Heart left ventricle (tissue), 16 donors: ENCODE data around the gene WDR93. TPM values are rescaled to one million over a fixed set of nuclear protein-coding genes. Genes with fewer than 3 reads are reported as not detected.

Experiments used
- ATAC-seq, 4 donors: fragments of 200-7000 bp; cut with Tn5 transposase; one replicate each; pipeline ENCODE4 v1.9.1; 2020 to 2022; ENCODE audit warnings: moderate library complexity in 4 of 4, mild to moderate bottlenecking in 3 of 4, moderate number of reproducible peaks in 1 of 4
- DNase-seq, 5 donors: peaks; one replicate each; pipeline ENCODE4 v3.0.0-alpha.2; 2020
- H3K27ac ChIP-seq, 12 donors: fragments of 200-600 bp; sonication (generic) in 4 of 12; one replicate each; pipeline versions ENCODE4 v1.5.0 to v1.8.0; 2016 to 2022; ENCODE audit warnings: mild to moderate bottlenecking in 2 of 12
- H3K27me3 ChIP-seq, 9 donors: fragments of 200-600 bp; sonication (generic) in 2 of 9; one replicate each; pipeline versions ENCODE4 v1.5.1 to v1.8.0; 2016 to 2022; ENCODE audit warnings: mild to moderate bottlenecking in 3 of 9
- H3K36me3 ChIP-seq, 9 donors: fragments of 200-600 bp; sonication (generic) in 2 of 9; one replicate each; pipeline versions ENCODE4 v1.5.0 to v1.8.0; 2018 to 2022; ENCODE audit warnings: mild to moderate bottlenecking in 2 of 9
- H3K4me1 ChIP-seq, 12 donors: fragments of 200-600 bp; sonication (generic) in 4 of 12; one replicate each; pipeline versions ENCODE4 v1.5.0 to v1.8.0; 2016 to 2022; ENCODE audit warnings: mild to moderate bottlenecking in 3 of 12
- H3K4me3 ChIP-seq, 12 donors: fragments of 200-600 bp; sonication (generic) in 4 of 12; one replicate each; pipeline versions ENCODE4 v1.5.0 to v1.8.0; 2017 to 2022; ENCODE audit warnings: mild to moderate bottlenecking in 9 of 12, moderate library complexity in 4 of 12
- H3K9me3 ChIP-seq, 12 donors: fragments of 200-600 bp; sonication (generic) in 4 of 12; one replicate each; pipeline versions ENCODE4 v1.5.0 to v1.8.0; 2016 to 2022; ENCODE audit warnings: mild to moderate bottlenecking in 1 of 12
- CTCF ChIP-seq, 12 donors: fragments of 200-600 bp; sonication (generic) in 4 of 12; IDR thresholded peaks; one replicate each; pipeline versions ENCODE4 v1.5.0 to v1.8.0; 2018 to 2022; ENCODE audit warnings: antibody characterized with exemption in 12 of 12, mild to moderate bottlenecking in 5 of 12
- POLR2A ChIP-seq, 2 donors: fragments of 450-650 bp; IDR thresholded peaks; one replicate each; pipeline ENCODE4 v1.6.1; 2017; ENCODE audit warnings: antibody characterized with exemption in 2 of 2, mild to moderate bottlenecking in 2 of 2, moderate library complexity in 2 of 2
- WGBS, 4 donors: extraction: QIAGEN DNeasy Blood & Tissue Kit in 2 of 4; methylation state at CpG; one replicate each; pipeline versions ENCODE4 v1.1.5 to v1.1.7; 2013 to 2018; 5-methylcytosine and 5-hydroxymethylcytosine counted together
- intact Hi-C, 10 donors: fragments of 100-400 bp; cut with DNase I; formaldehyde crosslinking; loops; one replicate each; pipeline versions ENCODE4 v1.11.1 to v1.14.2; 2022
- polyA plus RNA-seq, 2 donors: library from polyadenylated mRNA; stranded (reverse); fragments of 200-250 nt; gene quantifications; one replicate each; pipeline ENCODE4 v1.2.3, GENCODE V29; 2013
- total RNA-seq, 9 donors: library from RNA; depleted of rRNA in 2 of 9; stranded (reverse); fragments of >200 nt in 2 of 9; fragmentation: NEBNext Ultra II Directional in 3 of 9; extraction: Animal tissue kit (Norgen Biotek cat#: 25700) in 3 of 9; gene quantifications; one replicate each; pipeline versions ENCODE4 v1.1.0 to v1.2.4, GENCODE V29; 2016 to 2023
- donor health status: ischemic (EF 13 %, LVEDD 7.1; RV severe dilation, severe dysfunction).
- donor health status: healthy with polysubstance abuse.
- donor health status: DM: no; HTN: yes; CAD: no.
- donor health status: DM: no; HTN: no; CAD: no.
- donor health status: ischemic (EF 25% LVEDD 6.9; RV normal size, moderate dysfunction).
- donor health status: ischemic (EF 25% LVEDD 5.7; RV mildly dilated, moderate dysfunction).
- donor health status: healthy.
- donor health status: DM: yes; HTN: yes; CAD: no.
- donor health status: ischemic (EF 35%, LVEDD 5.7; RV mildly dilated, moderate dysfunction).
- donor health status: nonischemic (EF 11% LVEDD 7.7; RV severe dilation, severe dysfunction).
- donor health status: DM: yes; HTN: yes; CAD: no.
- donor health status: PGD.
- donor health status: ischemic (EF 29% LVEDD 5.4; RV normal size, mild dysfunction).
- donor health status: nonischemic (EF 23%, LVEDD 6.1; RV moderate dilation, normal function).

WDR93 gene
- total and polyA plus RNA-seq, 11 donors = 0.10 to 0.21 TPM; not detected in 9

- H3K9me3 ChIP-seq = no peaks in the 10 kb centered on the region
- TF ChIP-seq POLR2A (IDR thresholded peaks at IDR 0.05) (no peak), CTCF (IDR thresholded peaks at IDR 0.05) (no peak)
- no peak overlapping the region for H3K4me3 ChIP-seq
- intact Hi-C loops = loop anchor here in 5 of 10 donors (10.0 kb wide), 3 partner anchors 231 to 331 kb away; no protein-coding TSS in a partner anchor
- DNase-seq (no peak), ATAC-seq (no peak)
- no peaks in the 10 kb centered on the region for H3K36me3 ChIP-seq
- peaks cover 0 to 11% (median 4%) of the 10 kb centered on the region in 9 donors for H3K27me3 ChIP-seq
- 83 to 92% (median 86%) methylated on average over 7 of the region's 7 CpGs for WGBS, 4 donors
- H3K4me1 ChIP-seq = peaks cover 0 to 18% (median 12%) of the 10 kb centered on the region in 12 donors
- H3K27ac ChIP-seq = no peak overlapping the region
These were observed 63.2 kb downstream of the WDR93 start for GRCh38 chr15:89753855-89754254.

GRCh38 chr15:89754361-89755154 lies 63.9 kb downstream of the WDR93 start:
- no peak for DNase-seq
- TF ChIP-seq POLR2A (IDR thresholded peaks at IDR 0.05) = no peak
- TF ChIP-seq CTCF (IDR thresholded peaks at IDR 0.05) = no peak
- Histone ChIP-seq H3K4me3 (no peak overlapping the region), H3K27ac (no peak overlapping the region), H3K9me3 (no peaks in the 10 kb centered on the region), H3K27me3 (peaks cover 0 to 8% (median 2%) of the 10 kb centered on the region in 9 donors), H3K4me1 (peaks cover 0 to 18% (median 12%) of the 10 kb centered on the region in 12 donors), H3K36me3 (no peaks in the 10 kb centered on the region)
- intact Hi-C loops = loop anchor here in 5 of 10 donors (10.0 kb wide), 3 partner anchors 230 to 330 kb away; no protein-coding TSS in a partner anchor
- ATAC-seq = no peak
- 62 to 78% (median 66%) methylated on average over 8 of the region's 8 CpGs for WGBS, 4 donors

DNA sequence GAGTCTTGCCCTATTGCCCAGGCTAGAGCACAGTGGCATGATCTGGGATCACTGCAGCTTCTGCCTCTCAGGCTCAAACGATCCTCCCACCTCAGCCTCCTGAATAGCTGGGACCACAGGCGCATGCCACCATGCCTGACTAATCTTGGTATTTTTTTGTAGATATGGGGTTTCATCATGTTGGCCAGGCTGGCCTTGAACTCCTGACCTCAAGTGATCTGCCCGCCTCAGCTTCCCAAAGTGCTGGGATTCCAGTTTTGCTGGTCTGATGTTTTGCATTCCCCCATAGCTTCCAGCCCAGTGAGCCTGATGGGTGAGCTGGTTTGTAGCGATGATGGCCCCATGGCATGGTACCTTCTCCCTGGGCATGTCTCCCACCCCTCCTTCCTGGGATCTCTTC lies 65.1 kb downstream of the WDR93 start:
- Histone ChIP-seq H3K9me3 (no peaks in the 10 kb centered on the region), H3K4me1 (peaks cover 0 to 13% (median 5%) of the 10 kb centered on the region in 12 donors), H3K27ac (no peak overlapping the region), H3K27me3 (no peaks in the 10 kb centered on the region), H3K4me3 (no peak overlapping the region), H3K36me3 (no peaks in the 10 kb centered on the region)
- TF ChIP-seq POLR2A (IDR thresholded peaks at IDR 0.05) = no peak
- TF ChIP-seq CTCF (IDR thresholded peaks at IDR 0.05) = no peak
- no peak for ATAC-seq
- WGBS, 4 donors = 87 to 91% (median 87%) methylated on average over 4 of the region's 4 CpGs
- intact Hi-C loops = loop anchor here in 5 of 10 donors (10.0 kb wide), 3 partner anchors 229 to 329 kb away; no protein-coding TSS in a partner anchor
- DNase-seq = no peak

GRCh38 chr15:89756897-89757296 lies 66.3 kb downstream of the WDR93 start:
- intact Hi-C loops = loop anchor here in 5 of 10 donors (10.0 kb wide), 3 partner anchors 228 to 328 kb away; no protein-coding TSS in a partner anchor
- TF ChIP-seq POLR2A (IDR thresholded peaks at IDR 0.05) = no peak
- no peak for TF ChIP-seq CTCF (IDR thresholded peaks at IDR 0.05)
- H3K4me1 ChIP-seq = peaks cover 0 to 12% (median 0%) of the 10 kb centered on the region in 12 donors
- H3K4me3 ChIP-seq = no peak overlapping the region
- DNase-seq = no peak
- no peak overlapping the region for H3K27ac ChIP-seq
- no peak for ATAC-seq
- H3K9me3 ChIP-seq = no peaks in the 10 kb centered on the region
- no peaks in the 10 kb centered on the region for H3K36me3 ChIP-seq
- WGBS, 4 donors = 75 to 77% (median 76%) methylated on average over 7 of the region's 7 CpGs
- no peaks in the 10 kb centered on the region for H3K27me3 ChIP-seq
